Astrocyte of the spinal cord (primary cell): Measurements from ENCODE around the gene FBXL13.

Source experiments
- DNase-seq: peaks from one replicate; pipeline ENCODE4 v3.0.0; 2011; ENCODE audit warnings: low read depth, low spot score
- H3K4me3 ChIP-seq: 2 replicates; pipeline ENCODE4 v1.5.1; 2011; ENCODE audit warnings: low read depth, mild to moderate bottlenecking, low read length, moderate library complexity
- in situ Hi-C: cut with HindIII; loops from 2 replicates; pipeline ENCODE4 v1.10.0; 2017; ENCODE audit warnings: low sequenced_read_pairs
- TF ChIP-seq, protein P1 (sequence below): IDR thresholded peaks from 2 replicates; pipeline ENCODE4 v1.5.1; 2012; ENCODE audit warnings: low read depth, mild to moderate bottlenecking, low read length, inconsistent platforms

FBXL13 gene

DNA sequence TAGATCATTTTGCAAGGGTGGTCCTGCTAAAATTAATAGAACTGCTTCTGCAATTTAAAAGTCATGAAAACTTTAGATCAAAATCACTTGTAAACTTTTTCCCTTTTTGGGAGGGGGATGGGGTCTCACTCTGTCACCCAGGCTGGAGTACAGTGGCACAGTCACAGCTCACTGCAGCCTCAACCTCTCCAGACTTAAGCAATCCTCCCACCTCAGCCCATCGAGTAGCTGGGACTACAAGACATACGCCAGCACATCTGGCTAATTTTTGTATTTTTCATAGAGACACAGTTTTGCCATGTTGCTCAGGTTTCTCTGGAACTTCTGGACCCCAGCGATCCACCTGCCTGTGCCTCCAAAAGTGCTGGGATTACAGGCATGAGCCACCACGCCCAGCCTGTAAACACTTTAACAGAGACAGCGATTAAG lies 82.1 kb downstream of the FBXL13 start:
- TF ChIP-seq, protein P1, sequence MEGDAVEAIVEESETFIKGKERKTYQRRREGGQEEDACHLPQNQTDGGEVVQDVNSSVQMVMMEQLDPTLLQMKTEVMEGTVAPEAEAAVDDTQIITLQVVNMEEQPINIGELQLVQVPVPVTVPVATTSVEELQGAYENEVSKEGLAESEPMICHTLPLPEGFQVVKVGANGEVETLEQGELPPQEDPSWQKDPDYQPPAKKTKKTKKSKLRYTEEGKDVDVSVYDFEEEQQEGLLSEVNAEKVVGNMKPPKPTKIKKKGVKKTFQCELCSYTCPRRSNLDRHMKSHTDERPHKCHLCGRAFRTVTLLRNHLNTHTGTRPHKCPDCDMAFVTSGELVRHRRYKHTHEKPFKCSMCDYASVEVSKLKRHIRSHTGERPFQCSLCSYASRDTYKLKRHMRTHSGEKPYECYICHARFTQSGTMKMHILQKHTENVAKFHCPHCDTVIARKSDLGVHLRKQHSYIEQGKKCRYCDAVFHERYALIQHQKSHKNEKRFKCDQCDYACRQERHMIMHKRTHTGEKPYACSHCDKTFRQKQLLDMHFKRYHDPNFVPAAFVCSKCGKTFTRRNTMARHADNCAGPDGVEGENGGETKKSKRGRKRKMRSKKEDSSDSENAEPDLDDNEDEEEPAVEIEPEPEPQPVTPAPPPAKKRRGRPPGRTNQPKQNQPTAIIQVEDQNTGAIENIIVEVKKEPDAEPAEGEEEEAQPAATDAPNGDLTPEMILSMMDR: no peak

DNA sequence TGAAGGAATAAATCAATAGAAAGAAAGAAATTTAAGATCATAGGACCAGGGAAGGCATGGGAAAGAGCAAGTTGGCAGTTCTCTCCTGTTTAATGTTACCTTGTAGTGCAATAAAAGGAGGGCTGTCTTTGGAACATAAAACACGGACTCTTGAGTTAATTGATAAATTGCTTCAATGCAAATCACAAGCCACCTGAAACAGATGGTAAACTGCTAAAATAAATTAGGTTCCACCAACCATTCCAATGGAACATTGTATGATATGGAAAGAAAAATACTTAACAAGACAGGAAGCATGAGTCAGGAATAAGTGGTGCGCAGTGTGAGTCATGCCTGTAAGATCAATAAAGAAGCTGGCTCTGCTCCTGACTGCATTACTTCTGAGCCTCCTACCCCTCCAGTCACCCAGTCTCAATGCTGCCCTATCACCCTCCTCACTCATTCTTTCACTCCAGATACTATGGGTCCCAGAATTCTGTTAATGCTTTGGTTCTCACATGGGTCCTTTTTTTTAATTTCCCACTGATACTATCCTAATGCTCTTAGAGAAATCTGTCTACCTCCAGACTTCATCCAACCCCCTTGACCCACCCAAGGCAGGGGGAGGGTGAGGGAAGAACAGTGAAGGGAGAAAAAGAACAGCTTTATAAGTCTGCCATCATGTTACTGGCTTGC lies 82.9 kb downstream of the FBXL13 start:
- TF ChIP-seq, protein P1: no peak
- in situ Hi-C loops: no loop called here
- DNase-seq: peak; percentile 98
- H3K4me3 ChIP-seq: no peak overlapping the region

More for the DNA sequence above, 82.1 kb downstream of the FBXL13 start:
- in situ Hi-C loops: no loop called here
- H3K4me3 ChIP-seq: no peak overlapping the region
- peak; percentile 13 for DNase-seq

DNA sequence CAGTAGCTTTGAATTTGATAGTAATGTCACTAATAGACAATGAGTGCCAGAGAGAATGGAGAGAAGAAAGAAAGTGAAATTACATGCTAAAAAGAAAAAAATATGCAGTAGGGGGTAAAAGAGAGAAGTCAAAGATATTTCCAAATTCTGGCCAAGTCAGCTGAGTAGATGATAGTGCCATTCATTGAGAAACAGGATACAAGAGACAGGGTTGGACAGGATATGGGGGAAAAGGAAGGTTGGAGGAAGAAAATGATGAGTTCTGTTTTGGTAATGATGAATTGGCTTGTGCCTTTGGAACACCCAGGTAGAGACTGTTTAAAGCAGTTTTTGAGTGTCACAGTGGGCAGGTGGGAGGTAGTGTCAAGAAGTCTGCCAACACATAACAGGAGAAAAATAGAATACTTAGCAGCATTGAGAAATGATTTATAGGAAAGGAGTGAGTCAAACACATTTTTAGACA lies 83.5 kb downstream of the FBXL13 start:
- TF ChIP-seq, protein P1: no peak
- no peak for DNase-seq
- in situ Hi-C loops: no loop called here
- no peak overlapping the region for H3K4me3 ChIP-seq

DNA sequence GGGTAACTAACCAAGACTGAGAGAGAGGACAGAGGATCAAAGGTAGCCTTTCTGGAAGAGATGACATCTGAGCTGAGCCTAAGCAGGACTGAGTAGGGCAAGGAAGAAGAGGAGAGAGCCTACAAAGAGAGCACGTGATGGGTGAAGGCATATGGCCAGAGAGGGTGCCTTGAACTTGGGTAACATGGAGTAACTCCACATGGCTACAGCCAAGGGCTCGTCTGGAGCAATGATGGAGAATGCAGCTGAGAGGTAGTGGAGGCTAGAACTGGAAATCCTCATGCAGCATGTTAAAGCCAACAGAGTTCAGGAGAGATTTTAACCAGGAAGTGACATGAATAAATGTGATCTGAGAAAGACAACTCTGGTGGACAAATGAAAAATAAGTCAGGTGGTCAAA lies 84.0 kb downstream of the FBXL13 start:
- no peak overlapping the region for H3K4me3 ChIP-seq
- DNase-seq: no peak
- TF ChIP-seq, protein P1: no peak
- in situ Hi-C loops: no loop called here

DNA sequence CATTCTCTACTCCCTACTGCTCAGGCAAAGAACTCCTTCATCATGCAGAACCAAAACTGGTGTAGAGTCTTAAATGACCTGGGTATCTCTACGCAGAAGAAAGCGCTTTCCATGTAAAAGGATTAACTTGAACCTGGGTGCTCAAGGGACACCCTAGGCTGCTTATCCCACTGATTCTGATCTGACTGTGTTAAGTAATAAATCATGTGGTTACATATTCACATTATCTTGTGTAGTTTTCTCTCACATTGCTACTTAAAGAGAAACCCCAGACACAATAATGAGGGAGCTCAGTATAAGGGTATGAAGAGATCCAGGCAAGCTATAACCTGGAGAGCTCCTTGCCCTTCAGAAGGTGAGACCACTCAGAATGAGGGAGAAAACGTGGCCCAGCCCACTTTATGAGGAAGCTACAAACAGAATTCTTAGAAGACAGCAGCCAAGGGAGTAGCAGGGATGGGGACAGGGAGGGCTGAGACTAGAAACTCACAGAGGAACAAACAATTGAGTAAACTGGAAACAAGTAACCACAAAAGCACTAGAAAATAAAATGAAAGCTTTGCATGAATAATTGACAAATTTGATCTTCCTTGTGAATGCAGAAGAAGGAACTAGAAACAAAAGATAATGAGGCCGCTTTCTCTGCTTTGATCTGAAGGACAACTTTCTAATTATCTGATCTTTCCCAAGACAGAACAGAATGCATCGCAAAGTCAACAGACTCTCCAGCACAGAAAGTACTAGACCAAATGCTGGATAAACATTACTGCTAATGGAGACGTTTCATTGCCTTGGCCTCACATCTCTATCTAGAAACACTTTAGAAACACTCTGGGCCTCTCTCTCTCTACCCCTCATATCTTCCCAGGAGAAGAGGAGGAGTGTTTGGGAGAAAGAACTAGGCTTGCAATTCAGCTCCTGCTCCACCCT lies 85.7 kb downstream of the FBXL13 start:
- TF ChIP-seq, protein P1: no peak
- in situ Hi-C loops: no loop called here
- no peak for DNase-seq
- no peak overlapping the region for H3K4me3 ChIP-seq

DNA sequence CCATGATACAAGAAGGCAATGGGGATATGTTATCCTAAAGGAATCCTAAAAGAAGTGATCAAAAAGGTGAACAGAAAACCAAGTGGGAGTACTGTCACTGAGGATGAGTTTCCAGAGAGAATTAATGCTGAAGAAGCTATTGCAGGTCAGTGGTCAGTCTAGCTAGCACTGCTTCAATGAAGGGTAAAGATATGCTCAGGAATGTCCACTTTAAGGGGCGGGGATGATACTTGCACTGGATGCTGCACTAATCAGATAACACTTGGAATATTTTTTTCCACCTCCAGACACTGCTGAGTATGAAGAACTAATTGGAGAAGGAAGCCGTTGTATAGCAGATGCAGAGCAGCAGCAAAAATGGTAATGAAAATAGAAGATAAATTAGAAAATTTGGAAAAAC lies 86.5 kb downstream of the FBXL13 start:
- no peak for DNase-seq
- in situ Hi-C loops: no loop called here
- TF ChIP-seq, protein P1: no peak
- H3K4me3 ChIP-seq: no peak overlapping the region
